ENCODE results near the gene SPTLC1. TPM values are rescaled to one million over a fixed set of nuclear protein-coding genes. Genes with fewer than 3 reads are reported as not detected.
"Not testable (repeated sequence)": the region's sequence is repeated elsewhere in the genome, so short reads cannot be mapped to it uniquely, and the experiment has no call there.

The SPTLC1 gene
- total RNA-seq, 1 donor from 2014 or later: 66.5 TPM

GRCh38 chr9:92147852-92148180 is 32.6 kb upstream of the SPTLC1 start:
- intact Hi-C loops (cut with DNase I): no loop called here
- DNase-seq (no peak), ATAC-seq (no peak)
- no peak overlapping the region for H3K4me3 ChIP-seq
- H3K27ac ChIP-seq: peak overlapping the region; percentile 79
- H3K4me1 ChIP-seq: peaks cover 16% of the 10 kb centered on the region
- no peaks in the 10 kb centered on the region for H3K9me3 ChIP-seq
- H3K27me3 ChIP-seq: no peaks in the 10 kb centered on the region
- H3K36me3 ChIP-seq: no peaks in the 10 kb centered on the region
- no peak for TF ChIP-seq CTCF (IDR thresholded peaks at IDR 0.05)

GRCh38 chr9:92147030-92147851 is 32.0 kb upstream of the SPTLC1 start:
- H3K27ac ChIP-seq: peak overlapping the region; percentile 79
- TF ChIP-seq CTCF (IDR thresholded peaks at IDR 0.05): no peak
- ATAC-seq (peak; percentile 87), DNase-seq (peak; percentile 80)
- H3K36me3 ChIP-seq: no peaks in the 10 kb centered on the region
- H3K4me1 ChIP-seq: peaks cover 16% of the 10 kb centered on the region
- intact Hi-C loops (cut with DNase I): no loop called here
- H3K9me3 ChIP-seq: no peaks in the 10 kb centered on the region
- no peaks in the 10 kb centered on the region for H3K27me3 ChIP-seq
- no peak overlapping the region for H3K4me3 ChIP-seq

- TF ChIP-seq CTCF (IDR thresholded peaks at IDR 0.05): no peak
- peaks cover 16% of the 10 kb centered on the region for H3K4me1 ChIP-seq
- H3K36me3 ChIP-seq: no peaks in the 10 kb centered on the region
- H3K27me3 ChIP-seq: no peaks in the 10 kb centered on the region
- no peaks in the 10 kb centered on the region for H3K9me3 ChIP-seq
- peak overlapping the region; percentile 79 for H3K27ac ChIP-seq
- DNase-seq (no peak), ATAC-seq (peak; percentile 63)
- intact Hi-C loops (cut with DNase I): no loop called here
- H3K4me3 ChIP-seq: no peak overlapping the region
Measured at GRCh38 chr9:92146610-92147009, 31.4 kb upstream of the SPTLC1 start.

GRCh38 chr9:92145784-92146183 is 30.6 kb upstream of the SPTLC1 start:
- H3K9me3 ChIP-seq; H3K36me3 ChIP-seq; H3K4me3 ChIP-seq; H3K27ac ChIP-seq; H3K27me3 ChIP-seq; DNase-seq; intact Hi-C loops (cut with DNase I); ATAC-seq: not testable (repeated sequence)
- peaks cover 20% of the 10 kb centered on the region for H3K4me1 ChIP-seq

GRCh38 chr9:92142329-92142728 is 27.1 kb upstream of the SPTLC1 start:
- DNase-seq (no peak), ATAC-seq (no peak)
- Histone ChIP-seq H3K27ac (no peak overlapping the region), H3K4me3 (no peak overlapping the region), H3K27me3 (no peaks in the 10 kb centered on the region), H3K4me1 (peaks cover 19% of the 10 kb centered on the region), H3K9me3 (no peaks in the 10 kb centered on the region), H3K36me3 (no peaks in the 10 kb centered on the region)
- intact Hi-C loops (cut with DNase I): no loop called here
- no peak for TF ChIP-seq CTCF (IDR thresholded peaks at IDR 0.05)

- ATAC-seq (peak; percentile 26), DNase-seq (no peak)
- Histone ChIP-seq H3K4me3 (peak overlapping the region; percentile 41), H3K27ac (peak overlapping the region; percentile 17), H3K27me3 (no peaks in the 10 kb centered on the region), H3K4me1 (peaks cover 10% of the 10 kb centered on the region), H3K36me3 (no peaks in the 10 kb centered on the region), H3K9me3 (no peaks in the 10 kb centered on the region)
- TF ChIP-seq CTCF (IDR thresholded peaks at IDR 0.05): no peak
- intact Hi-C loops (cut with DNase I): no loop called here
Measured at GRCh38 chr9:92141144-92142129, 26.2 kb upstream of the SPTLC1 start.

All from upper lobe of right lung (tissue), 1 donor.